ENCODE results near the gene HOXA4.

Gene HOXA4

GRCh38 chr7:27154901-27155815 lies 24.6 kb upstream of the HOXA4 start:
- TF ChIP-seq, protein P1, sequence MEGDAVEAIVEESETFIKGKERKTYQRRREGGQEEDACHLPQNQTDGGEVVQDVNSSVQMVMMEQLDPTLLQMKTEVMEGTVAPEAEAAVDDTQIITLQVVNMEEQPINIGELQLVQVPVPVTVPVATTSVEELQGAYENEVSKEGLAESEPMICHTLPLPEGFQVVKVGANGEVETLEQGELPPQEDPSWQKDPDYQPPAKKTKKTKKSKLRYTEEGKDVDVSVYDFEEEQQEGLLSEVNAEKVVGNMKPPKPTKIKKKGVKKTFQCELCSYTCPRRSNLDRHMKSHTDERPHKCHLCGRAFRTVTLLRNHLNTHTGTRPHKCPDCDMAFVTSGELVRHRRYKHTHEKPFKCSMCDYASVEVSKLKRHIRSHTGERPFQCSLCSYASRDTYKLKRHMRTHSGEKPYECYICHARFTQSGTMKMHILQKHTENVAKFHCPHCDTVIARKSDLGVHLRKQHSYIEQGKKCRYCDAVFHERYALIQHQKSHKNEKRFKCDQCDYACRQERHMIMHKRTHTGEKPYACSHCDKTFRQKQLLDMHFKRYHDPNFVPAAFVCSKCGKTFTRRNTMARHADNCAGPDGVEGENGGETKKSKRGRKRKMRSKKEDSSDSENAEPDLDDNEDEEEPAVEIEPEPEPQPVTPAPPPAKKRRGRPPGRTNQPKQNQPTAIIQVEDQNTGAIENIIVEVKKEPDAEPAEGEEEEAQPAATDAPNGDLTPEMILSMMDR (IDR thresholded peaks at IDR 0.05; ENCODE audit: low read depth, low read length, missing control alignments) = no peak
- DNase-seq (ENCODE audit: low read depth) = no peak
- H3K4me3 ChIP-seq (ENCODE audit: low read depth, low read length) = no peak overlapping the region
- in situ Hi-C loops (cut with HindIII; ENCODE audit: low sequenced_read_pairs) = loop anchor here (25.0 kb wide), 1 partner anchor 993 kb away; the partner anchor contains the start of gene NFE2L3

GRCh38 chr7:27154369-27154768 lies 23.8 kb upstream of the HOXA4 start:
- DNase-seq (ENCODE audit: low read depth) = no peak
- in situ Hi-C loops (cut with HindIII; ENCODE audit: low sequenced_read_pairs) = loop anchor here (25.0 kb wide), 1 partner anchor 992 kb away; the partner anchor contains the start of gene NFE2L3
- H3K4me3 ChIP-seq (ENCODE audit: low read depth, low read length) = no peak overlapping the region
- TF ChIP-seq, protein P1 (IDR thresholded peaks at IDR 0.05; ENCODE audit: low read depth, low read length, missing control alignments) = no peak

DNA sequence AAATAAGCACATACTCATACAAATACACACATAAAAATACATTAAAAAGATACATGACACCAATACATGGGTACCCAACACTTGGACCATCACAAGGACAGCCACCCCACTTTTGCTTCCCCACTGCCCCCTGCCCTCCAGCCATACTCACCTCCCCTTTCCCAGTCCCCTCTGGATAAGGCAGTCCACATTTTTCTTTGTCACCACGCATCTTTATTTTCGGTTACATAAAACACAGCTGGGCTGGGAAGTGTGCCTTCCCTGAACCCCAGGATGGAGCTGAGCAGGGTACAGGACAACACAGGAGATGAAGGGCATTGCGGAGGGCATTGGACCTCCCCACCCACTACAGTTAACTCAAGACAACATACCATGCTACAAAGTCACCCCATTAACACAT lies 23.0 kb upstream of the HOXA4 start:
- in situ Hi-C loops (cut with HindIII; ENCODE audit: low sequenced_read_pairs) = loop anchor here (25.0 kb wide), 1 partner anchor 991 kb away; the partner anchor contains the start of gene NFE2L3
- H3K4me3 ChIP-seq (ENCODE audit: low read depth, low read length) = no peak overlapping the region
- DNase-seq (ENCODE audit: low read depth) = no peak
- TF ChIP-seq, protein P1 (IDR thresholded peaks at IDR 0.05; ENCODE audit: low read depth, low read length, missing control alignments) = no peak

DNA sequence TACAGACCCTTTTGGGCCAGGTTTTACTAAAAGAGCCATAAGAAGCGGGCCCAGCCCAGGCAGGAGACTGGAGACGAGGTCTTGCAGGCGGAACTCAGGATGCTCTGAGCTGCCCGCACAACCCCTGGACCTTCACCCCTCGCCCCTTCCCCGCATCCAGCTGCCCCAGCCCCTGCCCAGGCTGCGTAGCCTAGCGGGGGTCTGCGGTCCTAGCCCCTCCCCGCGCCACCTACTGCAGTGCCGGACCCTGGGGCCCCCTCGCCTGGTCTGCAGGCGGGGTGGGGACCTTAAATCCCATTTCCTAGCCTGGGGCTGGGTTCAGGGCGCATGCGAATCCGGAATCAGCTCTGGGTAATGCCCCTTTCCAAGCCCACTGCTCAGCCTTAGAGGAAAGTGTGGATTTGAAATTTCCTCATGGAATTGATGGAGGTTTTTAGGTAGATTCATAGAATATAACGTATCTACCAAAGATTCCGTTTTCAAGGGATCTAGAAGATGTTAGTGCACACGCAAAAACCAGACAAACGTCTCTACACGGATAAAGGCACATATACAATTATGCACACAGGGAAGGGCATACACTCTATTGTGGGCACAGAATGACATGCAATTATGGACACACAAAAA lies 22.4 kb upstream of the HOXA4 start:
- TF ChIP-seq, protein P1 (IDR thresholded peaks at IDR 0.05; ENCODE audit: low read depth, low read length, missing control alignments) = no peak
- H3K4me3 ChIP-seq (ENCODE audit: low read depth, low read length) = no peak overlapping the region
- in situ Hi-C loops (cut with HindIII; ENCODE audit: low sequenced_read_pairs) = loop anchor here (25.0 kb wide), 1 partner anchor 991 kb away; the partner anchor contains the start of gene NFE2L3
- DNase-seq (ENCODE audit: low read depth) = no peak

DNA sequence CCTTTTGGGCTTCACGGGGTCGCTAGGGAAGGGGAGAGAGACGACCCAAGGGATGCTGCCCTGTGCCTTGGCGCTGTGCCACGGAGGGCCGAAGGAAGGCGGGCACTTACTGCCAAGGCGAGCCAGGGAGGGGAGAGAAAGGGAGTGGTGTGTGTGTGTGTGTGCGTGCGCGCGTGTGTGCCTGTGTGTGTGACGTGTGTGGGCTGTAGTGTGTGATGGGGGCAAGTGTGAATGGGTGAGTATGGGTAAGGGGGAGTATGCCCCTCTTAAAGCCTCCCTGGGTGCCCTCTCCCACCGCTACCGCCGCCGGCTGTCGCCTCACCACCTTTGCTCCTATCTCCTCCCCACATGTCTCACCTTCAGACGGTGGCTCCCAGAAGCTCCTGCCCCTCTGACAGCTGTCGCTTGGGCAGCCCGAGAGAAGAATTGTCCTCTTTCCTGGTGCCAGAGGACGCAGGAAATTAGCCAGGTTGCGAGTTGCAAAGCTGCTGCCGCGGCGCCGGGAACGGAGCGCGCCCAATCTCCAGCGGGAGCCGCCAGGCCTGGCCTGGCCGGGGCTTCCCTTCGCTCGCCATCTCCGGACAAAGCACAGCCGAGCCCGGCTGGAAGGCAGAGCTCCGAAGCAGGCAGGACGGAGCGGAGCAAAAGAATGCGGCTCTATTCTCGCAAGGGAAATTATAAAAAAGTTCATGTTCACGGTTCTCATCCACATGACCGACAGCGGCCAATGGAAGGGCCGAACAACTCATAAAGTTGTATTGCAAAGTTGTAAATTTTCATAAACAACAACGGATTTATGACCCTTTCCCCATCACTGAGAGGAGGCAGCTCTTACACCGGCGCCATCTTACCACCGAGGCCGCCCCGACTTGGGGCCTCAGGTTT lies 21.6 kb upstream of the HOXA4 start, which contains the start of gene HOXA3:
Gene HOXA3 (minus strand): TSS at position 653 of the 885 bp plus-strand sequence. CDS start 41,943 bp downstream, outside the sequence.
- TF ChIP-seq, protein P1 (IDR thresholded peaks at IDR 0.05; ENCODE audit: low read depth, low read length, missing control alignments) = no peak
- DNase-seq (ENCODE audit: low read depth) = no peak
- no peak within 1 kb of the TSS for H3K4me3 ChIP-seq (ENCODE audit: low read depth, low read length)
- in situ Hi-C loops (cut with HindIII; ENCODE audit: low sequenced_read_pairs) = loop anchor here (25.0 kb wide), 1 partner anchor 990 kb away; the partner anchor contains the start of gene NFE2L3
